GM12864 (cell line): ENCODE data around the gene ZNF277.

Experiments
- DNase-seq: peaks from one replicate; pipeline ENCODE4 v3.0.0-alpha.2; 2011; ENCODE audit warnings: low read depth
- H3K4me3 ChIP-seq: 2 replicates; pipeline ENCODE4 v1.5.1; 2011; ENCODE audit warnings: mild to moderate bottlenecking, low read depth, low read length, control low read depth
- CTCF ChIP-seq: IDR thresholded peaks from 2 replicates; pipeline ENCODE4 v1.5.1; 2011; ENCODE audit warnings: low read depth, mild to moderate bottlenecking, moderate library complexity, low read length, control low read depth, inconsistent platforms; ENCODE audit errors: missing control alignments

Gene ZNF277

GRCh38 chr7:112336936-112337576 lies 130.6 kb downstream of the ZNF277 start:
- no peak for TF ChIP-seq CTCF
- no peak overlapping the region for H3K4me3 ChIP-seq
- DNase-seq = no peak

GRCh38 chr7:112337892-112338291 lies 131.4 kb downstream of the ZNF277 start:
- no peak overlapping the region for H3K4me3 ChIP-seq
- DNase-seq = no peak
- no peak for TF ChIP-seq CTCF

DNA sequence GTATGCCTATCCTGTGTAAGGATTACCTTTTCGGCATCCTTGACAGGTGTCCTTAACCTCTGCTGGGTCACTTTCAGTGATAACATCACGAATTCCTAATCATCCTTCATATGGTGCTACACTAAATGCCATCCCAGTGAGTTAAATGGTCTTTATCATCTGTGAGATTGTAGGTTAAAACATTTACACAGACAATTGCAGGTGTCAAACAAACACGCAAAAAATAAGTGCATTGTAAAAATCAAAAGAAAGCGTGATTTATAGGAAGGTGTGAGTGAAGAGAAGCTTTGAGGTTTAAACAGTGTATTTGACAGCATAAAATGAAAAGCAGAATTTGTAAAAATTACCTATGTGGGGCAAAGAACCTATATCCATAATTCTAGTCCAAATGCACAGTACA lies 132.3 kb downstream of the ZNF277 start:
- H3K4me3 ChIP-seq = no peak overlapping the region
- DNase-seq = no peak
- no peak for TF ChIP-seq CTCF

DNA sequence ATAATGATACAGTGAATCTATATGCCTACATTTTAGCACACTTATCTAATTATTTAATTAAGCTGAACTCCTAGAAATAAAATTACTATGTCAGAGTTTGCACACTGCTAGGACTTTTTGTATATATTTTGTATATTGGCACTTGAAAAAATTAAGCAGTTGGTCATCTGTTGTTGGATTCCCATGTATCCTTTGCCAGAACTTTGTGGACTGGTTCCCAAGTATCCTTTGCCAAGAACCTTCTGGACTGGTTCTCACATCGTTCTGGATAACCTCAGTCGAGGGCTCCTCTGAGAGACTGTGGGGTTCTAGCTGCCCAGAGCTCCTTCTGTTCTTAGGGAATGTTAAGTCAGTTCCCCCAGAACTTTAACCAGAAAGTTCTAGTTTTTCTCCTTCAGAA lies 135.0 kb downstream of the ZNF277 start:
- DNase-seq = no peak
- no peak for TF ChIP-seq CTCF
- no peak overlapping the region for H3K4me3 ChIP-seq

DNA sequence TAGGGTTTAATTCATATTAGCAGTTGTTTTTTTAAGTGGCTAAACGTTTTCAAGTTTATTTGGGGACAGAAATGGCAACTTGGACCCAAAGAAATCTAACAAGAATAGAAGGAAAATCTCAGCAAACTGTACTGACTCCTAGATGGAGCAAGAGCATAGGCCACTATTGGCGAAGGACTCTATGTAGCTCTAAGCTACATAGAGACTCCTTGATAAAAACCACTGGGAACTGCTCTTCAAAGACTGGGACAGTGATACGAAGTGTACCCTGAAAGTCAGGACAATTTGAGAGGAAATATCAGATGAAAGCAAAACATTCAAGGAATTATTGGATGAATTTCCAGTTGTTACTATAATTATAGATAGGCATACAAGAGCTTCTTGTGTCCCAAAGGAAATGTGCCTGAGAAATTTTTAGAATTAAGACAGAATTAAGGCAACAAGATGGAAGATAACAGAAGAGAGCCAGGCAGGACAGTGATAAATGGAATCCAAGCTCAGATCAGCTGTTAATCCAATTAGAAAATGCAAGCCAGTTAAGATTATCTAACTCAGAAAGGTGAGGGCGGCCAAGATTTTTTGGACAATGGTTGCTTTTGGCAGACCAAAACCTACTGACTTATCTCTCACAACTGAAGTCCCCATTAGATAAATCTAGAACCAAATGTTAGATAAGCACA lies 140.0 kb downstream of the ZNF277 start:
- no peak for TF ChIP-seq CTCF
- DNase-seq = no peak
- H3K4me3 ChIP-seq = no peak overlapping the region

GRCh38 chr7:112347088-112347487 lies 140.6 kb downstream of the ZNF277 start:
- TF ChIP-seq CTCF = no peak
- no peak for DNase-seq
- H3K4me3 ChIP-seq = no peak overlapping the region

DNA sequence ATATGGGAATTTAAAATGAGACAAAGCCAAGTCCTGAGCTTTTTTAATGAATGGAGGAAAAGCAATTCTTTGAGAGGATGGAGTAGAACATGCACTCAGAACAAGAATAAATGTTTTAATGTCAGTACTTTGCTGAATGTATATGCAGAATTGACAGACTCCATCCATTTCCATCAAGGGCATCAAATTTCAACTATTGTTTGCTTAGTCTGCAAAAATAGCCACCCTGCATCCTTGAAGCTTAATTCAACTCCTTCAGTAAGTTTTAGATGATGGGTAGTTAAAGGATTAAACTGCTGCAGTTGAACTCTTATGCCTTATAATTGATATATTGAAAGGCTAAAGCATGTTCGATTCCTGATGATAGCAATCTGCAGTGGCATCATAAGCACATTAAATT lies 144.1 kb downstream of the ZNF277 start:
- no peak overlapping the region for H3K4me3 ChIP-seq
- DNase-seq = no peak
- no peak for TF ChIP-seq CTCF
